Gastrocnemius medialis (tissue), 4 donors: ENCODE measurements around the gene ERBB3.

Source experiments
- POLR2A ChIP-seq, 2 donors: fragments of 450-650 bp; IDR thresholded peaks; one replicate each; pipeline ENCODE4 v1.6.1; 2017; ENCODE audit warnings: antibody characterized with exemption in 2 of 2, mild to moderate bottlenecking in 2 of 2, moderate library complexity in 2 of 2
- TF ChIP-seq, protein P1 (sequence below), 5 experiments: fragments of 450-650 bp in 3 of 5; fragments of 200-600 bp in 2 of 5; sonication (generic) in 2 of 5; IDR thresholded peaks in 4 of 5; conservative IDR thresholded peaks in 1 of 5; 1 replicate in 4 of 5; 2 replicates in 1 of 5; pipeline ENCODE4 v1.5.1; 2016 to 2019; ENCODE audit warnings: antibody characterized with exemption in 5 of 5, mild to moderate bottlenecking in 3 of 5, moderate library complexity in 3 of 5

DNA sequence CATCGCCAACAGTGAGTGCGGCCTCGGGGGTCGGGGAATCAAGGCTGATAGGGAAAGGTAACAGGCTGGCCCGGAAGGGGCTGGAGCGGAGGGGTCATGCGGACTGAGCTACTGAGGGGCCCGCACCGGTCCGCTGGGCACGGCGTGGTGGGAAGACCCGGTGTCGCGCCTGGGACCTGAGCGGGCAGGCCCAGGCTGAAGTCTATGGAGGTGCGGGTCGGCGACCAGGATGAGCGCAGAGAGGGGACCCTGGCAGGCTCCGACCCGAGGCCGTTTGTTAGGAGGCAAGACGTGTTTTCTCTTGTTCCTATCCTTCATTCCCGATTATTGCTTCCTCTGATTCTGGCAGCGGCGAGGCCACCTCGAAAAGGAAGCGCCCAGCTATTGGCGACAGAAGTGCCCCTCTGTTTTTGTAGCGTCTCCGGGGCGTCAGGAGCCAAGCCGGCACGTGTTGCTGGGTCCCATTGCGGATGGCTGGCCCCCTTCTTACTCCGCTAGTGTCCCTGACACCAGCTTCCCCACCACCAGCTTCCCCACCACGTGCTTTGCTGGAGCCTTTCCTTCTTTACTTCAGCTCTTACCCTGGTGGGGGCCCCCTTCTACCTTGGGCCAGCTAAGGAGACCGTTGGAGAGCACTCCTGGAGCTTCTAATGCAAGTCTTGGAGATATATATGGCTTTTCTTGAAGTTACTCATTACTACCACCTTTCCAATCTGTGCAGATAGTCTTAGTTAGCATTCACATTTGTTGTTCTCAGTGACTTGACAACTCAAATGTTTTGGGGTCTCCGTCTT lies 25.0 kb downstream of the ERBB3 start:
- TF ChIP-seq POLR2A (IDR thresholded peaks at IDR 0.05), result no peak
- TF ChIP-seq, protein P1, sequence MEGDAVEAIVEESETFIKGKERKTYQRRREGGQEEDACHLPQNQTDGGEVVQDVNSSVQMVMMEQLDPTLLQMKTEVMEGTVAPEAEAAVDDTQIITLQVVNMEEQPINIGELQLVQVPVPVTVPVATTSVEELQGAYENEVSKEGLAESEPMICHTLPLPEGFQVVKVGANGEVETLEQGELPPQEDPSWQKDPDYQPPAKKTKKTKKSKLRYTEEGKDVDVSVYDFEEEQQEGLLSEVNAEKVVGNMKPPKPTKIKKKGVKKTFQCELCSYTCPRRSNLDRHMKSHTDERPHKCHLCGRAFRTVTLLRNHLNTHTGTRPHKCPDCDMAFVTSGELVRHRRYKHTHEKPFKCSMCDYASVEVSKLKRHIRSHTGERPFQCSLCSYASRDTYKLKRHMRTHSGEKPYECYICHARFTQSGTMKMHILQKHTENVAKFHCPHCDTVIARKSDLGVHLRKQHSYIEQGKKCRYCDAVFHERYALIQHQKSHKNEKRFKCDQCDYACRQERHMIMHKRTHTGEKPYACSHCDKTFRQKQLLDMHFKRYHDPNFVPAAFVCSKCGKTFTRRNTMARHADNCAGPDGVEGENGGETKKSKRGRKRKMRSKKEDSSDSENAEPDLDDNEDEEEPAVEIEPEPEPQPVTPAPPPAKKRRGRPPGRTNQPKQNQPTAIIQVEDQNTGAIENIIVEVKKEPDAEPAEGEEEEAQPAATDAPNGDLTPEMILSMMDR (IDR thresholded peaks at IDR 0.05 in 4 of 5, conservative IDR thresholded peaks at IDR 0.05 in 1 of 5), result no peak
